Heart left ventricle (tissue), 13 donors: ENCODE results near the gene PIK3AP1.

Experiments used
- CTCF ChIP-seq, 12 donors: fragments of 200-600 bp; sonication (generic) in 4 of 12; IDR thresholded peaks; one replicate each; pipeline versions ENCODE4 v1.5.0 to v1.8.0; 2018 to 2022; ENCODE audit warnings: antibody characterized with exemption in 12 of 12, mild to moderate bottlenecking in 5 of 12
- POLR2A ChIP-seq, 2 donors: fragments of 450-650 bp; IDR thresholded peaks; one replicate each; pipeline ENCODE4 v1.6.1; 2017; ENCODE audit warnings: antibody characterized with exemption in 2 of 2, mild to moderate bottlenecking in 2 of 2, moderate library complexity in 2 of 2
- donor health status: ischemic (EF 13 %, LVEDD 7.1; RV severe dilation, severe dysfunction).
- donor health status: DM: no; HTN: yes; CAD: no.
- donor health status: DM: no; HTN: no; CAD: no.
- donor health status: ischemic (EF 25% LVEDD 6.9; RV normal size, moderate dysfunction).
- donor health status: ischemic (EF 25% LVEDD 5.7; RV mildly dilated, moderate dysfunction).
- donor health status: ischemic (EF 35%, LVEDD 5.7; RV mildly dilated, moderate dysfunction).
- donor health status: nonischemic (EF 11% LVEDD 7.7; RV severe dilation, severe dysfunction).
- donor health status: DM: yes; HTN: yes; CAD: no.
- donor health status: PGD.
- donor health status: ischemic (EF 29% LVEDD 5.4; RV normal size, mild dysfunction).
- donor health status: nonischemic (EF 23%, LVEDD 6.1; RV moderate dilation, normal function).

DNA sequence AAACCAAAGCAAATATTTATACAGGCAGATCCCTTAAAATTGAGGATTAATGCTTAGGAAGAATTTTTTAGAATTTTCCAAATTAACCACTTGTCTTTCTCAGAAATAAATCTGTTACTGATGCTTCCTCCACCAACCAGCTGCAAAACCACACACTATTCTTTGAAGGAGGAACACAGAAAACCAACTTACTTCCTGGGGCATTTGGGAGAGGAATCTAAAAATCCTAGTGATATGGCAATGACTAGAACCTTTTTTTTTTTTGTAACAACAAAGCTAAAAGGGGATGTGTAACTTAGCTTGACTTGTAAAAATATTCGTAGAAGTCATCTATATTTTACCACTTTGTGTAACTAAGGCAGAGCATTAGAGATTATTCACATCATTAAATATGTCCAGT lies 128.4 kb downstream of the PIK3AP1 start:
- TF ChIP-seq CTCF (IDR thresholded peaks at IDR 0.05) (no peak), POLR2A (IDR thresholded peaks at IDR 0.05) (no peak)
